K562 (cell line): ENCODE results near the gene HAGHL. TPM values are rescaled to one million over a fixed set of nuclear protein-coding genes. Genes with fewer than 3 reads are reported as not detected.
A peak's percentile ranks its signal among the peaks of the same experiment; 100 is the strongest.

Experiments
- ATAC-seq: fragments of 200-7000 bp; cut with Tn5 transposase; 3 replicates; pipeline ENCODE4 v1.9.1; 2020; ENCODE audit warnings: moderate library complexity
- BruUV-seq: library from RNA; stranded (reverse); fragments of 400-500 nt; replicated peaks from 2 replicates; lab custom pipeline; 2021; lab: Mats Ljungman, UMichigan
- CTCF ChIA-PET: fragments of 300-600 bp; formaldehyde crosslinking; extraction: SDS; loops from one replicate; lab custom pipeline; 2021; ENCODE audit warnings: low intra/inter-chr PET ratio; lab: Yijun Ruan, JAX
- POLR2A ChIA-PET: fragments of 300-600, 350-650 bp; sonication (Branson Sonifier 250); formaldehyde crosslinking; extraction: SDS; loops from one replicate; lab custom pipeline; 2021; ENCODE audit warnings: antibody characterized with exemption, inconsistent platforms; lab: Yijun Ruan, JAX
- DNase-seq, 4 experiments: peaks; one replicate each; pipeline versions ENCODE4 v3.0.0 to v3.0.0-alpha.2; 2011 to 2018; ENCODE audit warnings: low spot score in 3 of 4, mixed read lengths in 3 of 4; ENCODE audit errors: extremely low read depth in 1 of 4
- FAIRE-seq: peaks from 2 replicates; lab custom pipeline; 2011; peaks lifted over from hg19 to GRCh38; lab: Jason Lieb, UNC
- H2AFZ ChIP-seq: 2 replicates; pipeline ENCODE4 v1.6.0; 2011; ENCODE audit warnings: low read depth, low read length, control low read depth, inconsistent platforms
- H3K27ac ChIP-seq: fragments of 200-600 bp; 3 replicates; pipeline ENCODE4 v1.8.0; 2011; ENCODE audit warnings: low read depth, mild to moderate bottlenecking, control low read depth, inconsistent platforms, low read length, moderate library complexity, mixed read lengths; ENCODE audit errors: extremely low read depth
- H3K27me3 ChIP-seq, 2 experiments: fragments of 300-600 bp in 1 of 2; 2 replicates in 1 of 2; 3 replicates in 1 of 2; pipeline versions ENCODE4 v1.6.0 to v1.8.0; 2011; ENCODE audit warnings: inconsistent platforms in 2 of 2, low read length in 2 of 2, mild to moderate bottlenecking in 1 of 2, mixed read lengths in 1 of 2, moderate library complexity in 1 of 2; ENCODE audit not compliant: control insufficient read depth in 2 of 2, insufficient read depth in 2 of 2
- H3K36me3 ChIP-seq: fragments of 300-600 bp; 3 replicates; pipeline ENCODE4 v1.8.0; 2011; ENCODE audit warnings: mild to moderate bottlenecking, low read length, inconsistent platforms; ENCODE audit not compliant: control insufficient read depth, insufficient read depth
- H3K4me1 ChIP-seq, 2 experiments: fragments of 200-600 bp in 1 of 2; replicated peaks in 1 of 2; 2 replicates in 1 of 2; 3 replicates in 1 of 2; pipeline versions ENCODE4 v1.5.1 to v1.8.0; 2011; ENCODE audit warnings: inconsistent platforms in 2 of 2, low read length in 2 of 2, mild to moderate bottlenecking in 1 of 2, mixed read lengths in 1 of 2, moderate library complexity in 1 of 2; ENCODE audit not compliant: control insufficient read depth in 2 of 2, insufficient read depth in 2 of 2
- H3K4me2 ChIP-seq: 2 replicates; pipeline ENCODE4 v1.6.1; 2011; ENCODE audit warnings: low read length, control low read depth, inconsistent platforms, mixed read lengths; ENCODE audit not compliant: insufficient read depth
- H3K4me3 ChIP-seq: fragments of 200-600 bp; sonication (generic), shearing (Covaris generic); 2 replicates; pipeline ENCODE4 v1.5.1; 2016; ENCODE audit warnings: control low read depth, inconsistent platforms
- H3K79me2 ChIP-seq: fragments of 200-600 bp; 3 replicates; pipeline ENCODE4 v1.8.0; 2011; ENCODE audit warnings: low read length, inconsistent platforms; ENCODE audit not compliant: control insufficient read depth, insufficient read depth
- H3K9ac ChIP-seq, 2 experiments: 2 replicates each; pipeline versions ENCODE4 v1.6.0 to v1.6.1; 2011; ENCODE audit warnings: low read depth in 2 of 2, low read length in 2 of 2, control low read depth in 1 of 2, inconsistent platforms in 1 of 2, mild to moderate bottlenecking in 1 of 2, mixed read lengths in 1 of 2; ENCODE audit not compliant: insufficient read depth in 1 of 2
- H3K9me1 ChIP-seq: one replicate; pipeline ENCODE4 v1.6.0; 2011; ENCODE audit warnings: inconsistent platforms, mild to moderate bottlenecking, low read length, moderate library complexity; ENCODE audit not compliant: control insufficient read depth, insufficient read depth
- H3K9me3 ChIP-seq: replicated peaks from 2 replicates; pipeline ENCODE4 v1.5.1; 2011; ENCODE audit warnings: low read depth, low read length, inconsistent platforms; ENCODE audit not compliant: control insufficient read depth, insufficient read depth
- H4K20me1 ChIP-seq: replicated peaks from 2 replicates; pipeline ENCODE4 v1.6.1; 2011; ENCODE audit warnings: low read length, inconsistent platforms, mixed read lengths; ENCODE audit not compliant: control insufficient read depth, insufficient read depth
- NFIC ChIP-seq: fragments of 450-650 bp; IDR thresholded peaks from 2 replicates; pipeline ENCODE4 v1.6.1; 2017; ENCODE audit warnings: mild to moderate bottlenecking, inconsistent platforms
- POLR2A ChIP-seq: fragments of 450-650 bp; conservative IDR thresholded peaks from 2 replicates; pipeline ENCODE4 v1.6.1; 2016
- STAT5A ChIP-seq: IDR thresholded peaks from 2 replicates; pipeline ENCODE4 v1.6.1; 2012; ENCODE audit warnings: low read length, inconsistent platforms, borderline replicate concordance
- ZBTB9 ChIP-seq: fragments of 450-650 bp; formaldehyde crosslinking; IDR thresholded peaks from 2 replicates; pipeline ENCODE4 v1.4.0; 2020; ENCODE audit warnings: mild to moderate bottlenecking, moderate library complexity
- ZKSCAN3 ChIP-seq: fragments of 250-450 bp; sonication (Bioruptor Pico); IDR thresholded peaks from 2 replicates; pipeline ENCODE4 v1.4.0; 2020
- WGBS: fragments of 100-300 bp; shearing (Covaris generic); methylation state at CpG from one replicate; pipeline ENCODE4 v1.1.6; 2016; ENCODE audit warnings: low coverage, mixed read lengths; ENCODE audit not compliant: insufficient coverage; ENCODE audit errors: missing lambda C conversion rate; 5-methylcytosine and 5-hydroxymethylcytosine counted together
- in situ Hi-C: fragments of 300-500 bp; cut with MboI; formaldehyde crosslinking; loops from 4 replicates; pipeline ENCODE4 v1.15.0; 2018; ENCODE audit warnings: inconsistent platforms, mixed read lengths
- intact Hi-C: fragments of 100-400 bp; cut with micrococcal nuclease; formaldehyde crosslinking; loops from 2 replicates; pipeline ENCODE4 v1.14.2; 2022
- polyA plus RNA-seq, 8 experiments: library from polyadenylated mRNA; depleted of rRNA in 4 of 8; stranded (reverse) in 5 of 8; unstranded in 3 of 8; fragments of >200 nt; fragmentation: Nextera tagmentation in 2 of 8; fragmentation: Illumina TruSeq in 1 of 8; extraction: Ambion mirVana in 2 of 8; extraction: Trizol in 1 of 8; gene quantifications; 2 replicates each; pipeline versions ENCODE4 v1.2.1 to v1.2.3, GENCODE V29; 2011 to 2014; ENCODE audit warnings: inconsistent platforms in 1 of 8, missing spikeins in 1 of 8
- total RNA-seq, 7 experiments: library from RNA; depleted of rRNA in 6 of 7; stranded (reverse); fragments of >200 nt in 6 of 7; fragmentation: Illumina TruSeq in 2 of 7; extraction: Trizol in 2 of 7; gene quantifications; 2 replicates each; pipeline versions ENCODE4 v1.2.1 to v1.2.3, GENCODE V29; 2011 to 2021; ENCODE audit warnings: low replicate concordance in 1 of 7

Gene HAGHL
- total and polyA plus RNA-seq, 9 of the 15 experiments (the other 6 are each of a cell fraction or from before 2014, with no cell fraction given), result 0.31 to 83.4 (median 20.7) TPM

- Histone ChIP-seq H3K9ac (peak overlapping the region; percentile 84 to 93; a peak in 3 of 4 replicates), H4K20me1 (peaks cover 20% of the 10 kb centered on the region), H3K9me3 (no peaks in the 10 kb centered on the region), H3K27ac (peak overlapping the region; percentile 82; the same call in 1 of the 3 replicates), H2AFZ (no peak overlapping the region), H3K27me3 (no peaks in the 10 kb centered on the region), H3K4me1 (peaks cover 43 to 98% of the 10 kb centered on the region in 2 experiments), H3K36me3 (peaks cover 43% of the 10 kb centered on the region), H3K4me2 (peak overlapping the region; percentile 98; the same call in 1 of the 2 replicates), H3K79me2 (peaks cover 37% of the 10 kb centered on the region), H3K4me3 (0 out of 2 replicates have a peak overlapping the region, but pooled peaks have one; percentile 64), H3K9me1 (peaks cover 11% of the 10 kb centered on the region)
- in situ Hi-C loops (loop anchor here (10.0 kb wide), 1 partner anchor 284 kb away; the partner anchor contains the start of gene NME4), intact Hi-C loops (loop anchor here (5.0 kb wide), 1 partner anchor 41 kb away; the partner anchor contains the start of gene METTL26)
- 72% methylated on average over 20 of the region's 21 CpGs for WGBS
- CTCF ChIA-PET, result no interaction called here
- POLR2A ChIA-PET, result interaction anchor here (0.6 to 1.5 kb wide), 5 partner anchors 10 to 401 kb away, joined by 3 read pairs; no protein-coding TSS in a partner anchor
- BruUV-seq, result no TSS peak
- TF ChIP-seq STAT5A (no peak), NFIC (0 out of 2 replicates have a peak, but pooled peaks have one; percentile 9), POLR2A (no peak), ZBTB9 (CRISPR knock-in tag) (no peak), ZKSCAN3 (CRISPR knock-in tag) (no peak)
- FAIRE-seq, result no peak
- ATAC-seq, result no peak
- DNase-seq, result no peak
Measured at GRCh38 chr16:678209-678857, 48.6 kb upstream of the HAGHL start.
